Measurements from ENCODE around the gene NEK6. TPM values are rescaled to one million over a fixed set of nuclear protein-coding genes. Genes with fewer than 3 reads are reported as not detected.

NEK6 gene
- total and polyA plus RNA-seq, 10 of the 15 experiments (the other 5 are each of a cell fraction or from before 2014, with no cell fraction given) = 31.3 to 161 (median 89.2) TPM

DNA sequence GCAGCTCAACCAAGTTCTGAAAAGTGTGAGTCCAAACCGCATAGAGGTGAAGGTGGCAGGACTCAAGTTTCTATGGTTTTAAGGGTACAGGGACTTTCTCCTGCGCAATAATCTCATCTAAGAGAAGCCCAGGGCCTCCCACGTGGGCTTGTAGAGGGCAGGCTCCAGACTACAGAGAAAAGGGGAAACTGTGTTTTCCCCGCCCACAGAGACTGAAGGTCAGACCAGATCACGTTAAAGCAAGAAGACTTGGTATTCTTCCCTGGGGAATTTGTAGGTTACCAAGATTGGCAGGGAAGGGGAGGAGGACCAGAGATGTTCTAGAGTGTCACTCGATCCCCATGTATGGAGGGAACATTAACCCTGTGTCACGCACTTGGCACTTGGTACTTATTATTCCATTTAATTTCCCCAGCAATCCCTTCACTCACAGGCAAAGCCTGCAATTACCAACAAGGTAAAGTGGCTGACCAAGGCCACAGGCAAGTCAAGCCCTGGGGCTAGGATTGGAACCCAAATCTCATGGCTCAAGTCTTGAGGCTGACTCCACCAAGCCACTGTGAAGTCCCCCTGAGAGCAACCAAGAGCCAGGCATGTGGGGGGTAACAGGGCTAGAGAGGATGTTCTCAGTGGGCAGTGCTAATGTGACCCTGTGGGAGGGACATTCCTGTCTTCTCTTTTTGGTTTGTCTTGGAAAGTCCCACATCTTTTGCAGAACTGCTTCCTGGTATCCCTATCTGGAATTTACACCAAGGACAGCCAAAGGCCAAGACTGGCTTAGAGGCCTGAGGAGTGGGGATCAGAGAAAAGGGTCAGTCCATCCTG, 18.3 kb upstream of the NEK6 start (continued):
- TF ChIP-seq, protein P1, sequence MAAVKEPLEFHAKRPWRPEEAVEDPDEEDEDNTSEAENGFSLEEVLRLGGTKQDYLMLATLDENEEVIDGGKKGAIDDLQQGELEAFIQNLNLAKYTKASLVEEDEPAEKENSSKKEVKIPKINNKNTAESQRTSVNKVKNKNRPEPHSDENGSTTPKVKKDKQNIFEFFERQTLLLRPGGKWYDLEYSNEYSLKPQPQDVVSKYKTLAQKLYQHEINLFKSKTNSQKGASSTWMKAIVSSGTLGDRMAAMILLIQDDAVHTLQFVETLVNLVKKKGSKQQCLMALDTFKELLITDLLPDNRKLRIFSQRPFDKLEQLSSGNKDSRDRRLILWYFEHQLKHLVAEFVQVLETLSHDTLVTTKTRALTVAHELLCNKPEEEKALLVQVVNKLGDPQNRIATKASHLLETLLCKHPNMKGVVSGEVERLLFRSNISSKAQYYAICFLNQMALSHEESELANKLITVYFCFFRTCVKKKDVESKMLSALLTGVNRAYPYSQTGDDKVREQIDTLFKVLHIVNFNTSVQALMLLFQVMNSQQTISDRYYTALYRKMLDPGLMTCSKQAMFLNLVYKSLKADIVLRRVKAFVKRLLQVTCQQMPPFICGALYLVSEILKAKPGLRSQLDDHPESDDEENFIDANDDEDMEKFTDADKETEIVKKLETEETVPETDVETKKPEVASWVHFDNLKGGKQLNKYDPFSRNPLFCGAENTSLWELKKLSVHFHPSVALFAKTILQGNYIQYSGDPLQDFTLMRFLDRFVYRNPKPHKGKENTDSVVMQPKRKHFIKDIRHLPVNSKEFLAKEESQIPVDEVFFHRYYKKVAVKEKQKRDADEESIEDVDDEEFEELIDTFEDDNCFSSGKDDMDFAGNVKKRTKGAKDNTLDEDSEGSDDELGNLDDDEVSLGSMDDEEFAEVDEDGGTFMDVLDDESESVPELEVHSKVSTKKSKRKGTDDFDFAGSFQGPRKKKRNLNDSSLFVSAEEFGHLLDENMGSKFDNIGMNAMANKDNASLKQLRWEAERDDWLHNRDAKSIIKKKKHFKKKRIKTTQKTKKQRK (IDR thresholded peaks at IDR 0.05; ENCODE audit: low read depth, low read length) = no peak
- TF ChIP-seq JUND (IDR thresholded peaks at IDR 0.05; ENCODE audit: low read depth, low read length) (no peak), ZZZ3 (IDR thresholded peaks at IDR 0.05; ENCODE audit: control insufficient read depth, insufficient read length, low read depth) (no peak), RCOR1 (conservative IDR thresholded peaks at IDR 0.05; ENCODE audit: low read depth, low read length) (no peak), MXI1 (IDR thresholded peaks at IDR 0.05; ENCODE audit: low read depth, low read length) (no peak), ZNF274 (IDR thresholded peaks at IDR 0.05; ENCODE audit: insufficient read depth, insufficient read length) (no peak), SMAD5 (IDR thresholded peaks at IDR 0.05; ENCODE audit: low read depth) (no peak), POLR2AphosphoS2 (IDR thresholded peaks at IDR 0.05; ENCODE audit: low read depth, low read length) (no peak), BHLHE40 (IDR thresholded peaks at IDR 0.05; ENCODE audit: borderline replicate concordance in 1 of 2, low read depth in 2 of 2, low read length in 1 of 2) (peak; percentile 67 to 73), NRF1 (conservative IDR thresholded peaks at IDR 0.05; ENCODE audit: low read depth, low read length) (no peak), BMI1 (IDR thresholded peaks at IDR 0.05; ENCODE audit: borderline replicate concordance) (0 out of 2 replicates have a peak, but pooled peaks have one; percentile 30), EZH2 (IDR thresholded peaks at IDR 0.05; ENCODE audit: borderline replicate concordance, control insufficient read depth, low read depth, low read length) (no peak), IKZF2 (IDR thresholded peaks at IDR 0.05) (peak; percentile 69 to 87; a peak in 2 of 4 replicates), CHD2 (IDR thresholded peaks at IDR 0.05; ENCODE audit: borderline replicate concordance, low read depth, low read length) (0 out of 2 replicates have a peak, but pooled peaks have one; percentile 35), BACH1 (IDR thresholded peaks at IDR 0.05; ENCODE audit: borderline replicate concordance) (no peak), RAD21 (IDR thresholded peaks at IDR 0.05; ENCODE audit: insufficient read depth, low read depth, low read length) (no peak), MYC (IDR thresholded peaks at IDR 0.05; ENCODE audit: insufficient read depth, insufficient read length, insufficient replicate concordance, low read length, severe bottlenecking) (no peak), CEBPB (IDR thresholded peaks at IDR 0.05; ENCODE audit: borderline replicate concordance in 1 of 2, low read depth in 2 of 2, low read length in 2 of 2) (no peak)
- TF ChIP-seq, protein P2, sequence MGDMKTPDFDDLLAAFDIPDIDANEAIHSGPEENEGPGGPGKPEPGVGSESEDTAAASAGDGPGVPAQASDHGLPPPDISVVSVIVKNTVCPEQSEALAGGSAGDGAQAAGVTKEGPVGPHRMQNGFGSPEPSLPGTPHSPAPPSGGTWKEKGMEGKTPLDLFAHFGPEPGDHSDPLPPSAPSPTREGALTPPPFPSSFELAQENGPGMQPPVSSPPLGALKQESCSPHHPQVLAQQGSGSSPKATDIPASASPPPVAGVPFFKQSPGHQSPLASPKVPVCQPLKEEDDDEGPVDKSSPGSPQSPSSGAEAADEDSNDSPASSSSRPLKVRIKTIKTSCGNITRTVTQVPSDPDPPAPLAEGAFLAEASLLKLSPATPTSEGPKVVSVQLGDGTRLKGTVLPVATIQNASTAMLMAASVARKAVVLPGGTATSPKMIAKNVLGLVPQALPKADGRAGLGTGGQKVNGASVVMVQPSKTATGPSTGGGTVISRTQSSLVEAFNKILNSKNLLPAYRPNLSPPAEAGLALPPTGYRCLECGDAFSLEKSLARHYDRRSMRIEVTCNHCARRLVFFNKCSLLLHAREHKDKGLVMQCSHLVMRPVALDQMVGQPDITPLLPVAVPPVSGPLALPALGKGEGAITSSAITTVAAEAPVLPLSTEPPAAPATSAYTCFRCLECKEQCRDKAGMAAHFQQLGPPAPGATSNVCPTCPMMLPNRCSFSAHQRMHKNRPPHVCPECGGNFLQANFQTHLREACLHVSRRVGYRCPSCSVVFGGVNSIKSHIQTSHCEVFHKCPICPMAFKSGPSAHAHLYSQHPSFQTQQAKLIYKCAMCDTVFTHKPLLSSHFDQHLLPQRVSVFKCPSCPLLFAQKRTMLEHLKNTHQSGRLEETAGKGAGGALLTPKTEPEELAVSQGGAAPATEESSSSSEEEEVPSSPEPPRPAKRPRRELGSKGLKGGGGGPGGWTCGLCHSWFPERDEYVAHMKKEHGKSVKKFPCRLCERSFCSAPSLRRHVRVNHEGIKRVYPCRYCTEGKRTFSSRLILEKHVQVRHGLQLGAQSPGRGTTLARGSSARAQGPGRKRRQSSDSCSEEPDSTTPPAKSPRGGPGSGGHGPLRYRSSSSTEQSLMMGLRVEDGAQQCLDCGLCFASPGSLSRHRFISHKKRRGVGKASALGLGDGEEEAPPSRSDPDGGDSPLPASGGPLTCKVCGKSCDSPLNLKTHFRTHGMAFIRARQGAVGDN (IDR thresholded peaks at IDR 0.05) = peak; percentile 70; the same call in 1 of the 2 replicates

Measured in GM12878 (cell line).